Transverse colon (tissue), 4 donors: ENCODE data around the gene IGF2BP2. TPM values are rescaled to one million over a fixed set of nuclear protein-coding genes. Genes with fewer than 3 reads are reported as not detected.
A peak's percentile ranks its signal among the peaks of the same experiment; 100 is the strongest.

Source experiments
- DNase-seq: peaks from one replicate; pipeline ENCODE4 v3.0.0-alpha.2; 2019
- H3K27ac ChIP-seq, 4 donors: fragments of 200-600 bp; sonication (generic); 2 replicates each; pipeline ENCODE4 v1.5.1; 2016 to 2018; ENCODE audit warnings: inconsistent platforms in 4 of 4
- H3K27me3 ChIP-seq: fragments of 200-600 bp; sonication (generic); 2 replicates; pipeline ENCODE4 v1.5.1; 2017; ENCODE audit warnings: inconsistent platforms
- H3K36me3 ChIP-seq, 4 donors: fragments of 200-600 bp; sonication (generic); 2 replicates each; pipeline ENCODE4 v1.5.1; 2017 to 2019; ENCODE audit warnings: inconsistent platforms in 4 of 4
- H3K4me1 ChIP-seq, 4 donors: fragments of 200-600 bp; sonication (generic); 2 replicates each; pipeline ENCODE4 v1.5.1; 2017 to 2020; ENCODE audit warnings: inconsistent platforms in 4 of 4
- H3K4me3 ChIP-seq, 4 donors: fragments of 200-600 bp; sonication (generic); 1 replicate in 1 of 4; 2 replicates in 3 of 4; pipeline versions ENCODE4 v1.5.1 to v1.6.1; 2017 to 2019; ENCODE audit warnings: inconsistent platforms in 4 of 4
- H3K9me3 ChIP-seq, 2 donors: fragments of 200-600 bp; sonication (generic); 2 replicates each; pipeline ENCODE4 v1.5.1; 2017 to 2019; ENCODE audit warnings: inconsistent platforms in 2 of 2
- CTCF ChIP-seq, 5 experiments: fragments of 200-600 bp in 3 of 5; fragments of 450-650 bp in 2 of 5; sonication (generic) in 3 of 5; IDR thresholded peaks; 1 replicate in 2 of 5; 2 replicates in 3 of 5; pipeline ENCODE4 v1.5.1; 2016 to 2017; ENCODE audit warnings: antibody characterized with exemption in 5 of 5, inconsistent platforms in 3 of 5, mild to moderate bottlenecking in 2 of 5, moderate library complexity in 1 of 5
- EP300 ChIP-seq: sonication (generic); formaldehyde crosslinking; IDR thresholded peaks from one replicate; pipeline ENCODE4 v1.6.1; 2017; ENCODE audit warnings: antibody characterized with exemption, low read depth
- POLR2A ChIP-seq: fragments of 450-650 bp; IDR thresholded peaks from one replicate; pipeline ENCODE4 v1.6.1; 2016; ENCODE audit warnings: antibody characterized with exemption, mild to moderate bottlenecking, moderate library complexity
- POLR2AphosphoS5 ChIP-seq, 3 donors: sonication (generic); formaldehyde crosslinking; IDR thresholded peaks; one replicate each; pipeline ENCODE4 v1.6.1; 2016; ENCODE audit warnings: antibody characterized with exemption in 3 of 3
- whole genome bisulfite sequencing, 2 donors: methylation state at CpG; one replicate each; pipeline ENCODE4 v1.1.5; 2018; ENCODE audit warnings: low coverage in 1 of 2; 5-methylcytosine and 5-hydroxymethylcytosine counted together
- in situ Hi-C, 4 donors: fragments of 200-750 bp; cut with MboI; loops; one replicate each; pipeline versions ENCODE4 v1.15.0 to v1.15.1; 2017; ENCODE audit warnings: low sequenced_read_pairs in 3 of 4, low pct_ligation_motif_present in 1 of 4, low pct_unique_long_range_greater_than_20kb in 1 of 4
- intact Hi-C: fragments of 100-400 bp; cut with DNase I; formaldehyde crosslinking; loops from one replicate; pipeline ENCODE4 v1.15.1; 2023; ENCODE audit warnings: low total_unique reads
- total RNA-seq, 4 donors: library from RNA; depleted of rRNA; stranded (reverse); fragments of >200 nt; gene quantifications; one replicate each; pipeline ENCODE4 v1.1.0, GENCODE V29; 2016

Gene IGF2BP2
- total RNA-seq, 4 donors from 2014 or later: 51.3 to 179 (median 82.9) TPM

- Histone ChIP-seq H3K27me3 (no peaks in the 10 kb centered on the region), H3K36me3 (no peaks in the 10 kb centered on the region), H3K4me3 (no peak overlapping the region), H3K27ac (no peak overlapping the region), H3K4me1 (peaks cover 0 to 4% (median 0%) of the 10 kb centered on the region in 4 donors), H3K9me3 (no peaks in the 10 kb centered on the region)
- DNase-seq: peak; percentile 30
- TF ChIP-seq EP300 (no peak), POLR2A (no peak)
- intact Hi-C loops: no loop called here
- WGBS, 2 donors: 92 to 100% methylated on average over 1 of the region's 1 CpG
- in situ Hi-C loops: no loop called here
Measured at GRCh38 chr3:185866555-185866954, 41.7 kb upstream of the IGF2BP2 start.

GRCh38 chr3:185865247-185865646 lies 40.4 kb upstream of the IGF2BP2 start:
- TF ChIP-seq CTCF (IDR thresholded peaks at IDR 0.05) (no peak), POLR2AphosphoS5 (IDR thresholded peaks at IDR 0.05) (no peak)
- peaks cover 0 to 4% (median 0%) of the 10 kb centered on the region in 4 donors for H3K4me1 ChIP-seq
- no peaks in the 10 kb centered on the region for H3K36me3 ChIP-seq
- no peak overlapping the region for H3K4me3 ChIP-seq
- no peaks in the 10 kb centered on the region for H3K27me3 ChIP-seq
- intact Hi-C loops (no loop called here), in situ Hi-C loops (no loop called here)
- H3K27ac ChIP-seq: no peak overlapping the region
- DNase-seq: no peak
- WGBS, 2 donors: 74 to 75% methylated on average over 1 of the region's 1 CpG
- no peaks in the 10 kb centered on the region for H3K9me3 ChIP-seq

GRCh38 chr3:185864767-185865166 lies 39.9 kb upstream of the IGF2BP2 start:
- peaks cover 0 to 4% (median 0%) of the 10 kb centered on the region in 4 donors for H3K4me1 ChIP-seq
- H3K27me3 ChIP-seq: no peaks in the 10 kb centered on the region
- no peaks in the 10 kb centered on the region for H3K9me3 ChIP-seq
- H3K4me3 ChIP-seq: no peak overlapping the region
- DNase-seq: no peak
- 77 to 81% methylated on average over 3 of the region's 3 CpGs for WGBS, 2 donors
- in situ Hi-C loops (no loop called here), intact Hi-C loops (no loop called here)
- no peaks in the 10 kb centered on the region for H3K36me3 ChIP-seq
- no peak overlapping the region for H3K27ac ChIP-seq
- TF ChIP-seq POLR2AphosphoS5 (IDR thresholded peaks at IDR 0.05) (no peak), CTCF (IDR thresholded peaks at IDR 0.05) (no peak), EP300 (no peak), POLR2A (no peak)

GRCh38 chr3:185862920-185863319 lies 38.1 kb upstream of the IGF2BP2 start:
- no peaks in the 10 kb centered on the region for H3K27me3 ChIP-seq
- H3K4me1 ChIP-seq: peaks cover 0 to 4% (median 0%) of the 10 kb centered on the region in 4 donors
- WGBS, 2 donors: 81 to 84% methylated on average over 4 of the region's 4 CpGs
- no peak for DNase-seq
- H3K9me3 ChIP-seq: no peaks in the 10 kb centered on the region
- no peak overlapping the region for H3K27ac ChIP-seq
- in situ Hi-C loops: no loop called here
- no peaks in the 10 kb centered on the region for H3K36me3 ChIP-seq
- TF ChIP-seq POLR2A (no peak), CTCF (IDR thresholded peaks at IDR 0.05) (no peak), EP300 (no peak), POLR2AphosphoS5 (IDR thresholded peaks at IDR 0.05) (no peak)
- H3K4me3 ChIP-seq: no peak overlapping the region
- intact Hi-C loops: no loop called here

- Histone ChIP-seq H3K27ac (no peak overlapping the region), H3K9me3 (peaks cover 7 to 12% of the 10 kb centered on the region in 2 donors), H3K36me3 (no peaks in the 10 kb centered on the region), H3K4me1 (no peaks in the 10 kb centered on the region), H3K4me3 (no peak overlapping the region), H3K27me3 (no peaks in the 10 kb centered on the region)
- WGBS, 2 donors: 80% methylated on average over 3 to 4 of the region's 4 CpGs
- intact Hi-C loops: no loop called here
- no peak for DNase-seq
- in situ Hi-C loops: no loop called here
- TF ChIP-seq POLR2AphosphoS5 (IDR thresholded peaks at IDR 0.05): no peak
- no peak for TF ChIP-seq POLR2A
- no peak for TF ChIP-seq EP300
- TF ChIP-seq CTCF (IDR thresholded peaks at IDR 0.05): no peak
Measured at GRCh38 chr3:185859294-185859972, 34.6 kb upstream of the IGF2BP2 start.
